OCI-LY7 (cell line): ENCODE data around the gene ZBTB7A. TPM values are rescaled to one million over a fixed set of nuclear protein-coding genes. Genes with fewer than 3 reads are reported as not detected.
"Not testable (repeated sequence)": the region's sequence is repeated elsewhere in the genome, so short reads cannot be mapped to it uniquely, and the experiment has no call there.

ENCODE experiments used
- BruUV-seq: library from RNA; stranded (reverse); fragments of 400-500 nt; replicated peaks from 2 replicates; lab custom pipeline; 2021; lab: Mats Ljungman, UMichigan
- CTCF ChIA-PET: fragments of 300-600 bp; sonication (Branson Sonifier 250); formaldehyde crosslinking; loops from one replicate; lab custom pipeline; 2022; ENCODE audit warnings: antibody characterized with exemption; ENCODE audit not compliant: unreplicated experiment; lab: Charles Lee
- POLR2A ChIA-PET: fragments of 300-600 bp; sonication (Branson Sonifier 250); formaldehyde crosslinking; loops from one replicate; lab custom pipeline; 2022; ENCODE audit warnings: antibody characterized with exemption; lab: Charles Lee
- DNase-seq: peaks from one replicate; pipeline ENCODE4 v3.0.0-alpha.2; 2015; ENCODE audit warnings: low spot score
- H2AFZ ChIP-seq: fragments of 200-600 bp; sonication (generic), shearing (Covaris generic); 2 replicates; pipeline ENCODE4 v1.6.1; 2014; ENCODE audit warnings: mild to moderate bottlenecking, antibody characterized with exemption, low read length, moderate library complexity
- H3K27ac ChIP-seq: fragments of 200-600 bp; sonication (generic); 2 replicates; pipeline ENCODE4 v1.5.1; 2014; ENCODE audit warnings: mixed run types, low read depth, mild to moderate bottlenecking, moderate library complexity, low read length, inconsistent platforms; ENCODE audit not compliant: poor library complexity, severe bottlenecking
- H3K36me3 ChIP-seq: fragments of 200-600 bp; sonication (generic); 2 replicates; pipeline ENCODE4 v1.6.1; 2014; ENCODE audit warnings: mild to moderate bottlenecking, antibody characterized with exemption, low read length, moderate library complexity, mixed read lengths; ENCODE audit not compliant: insufficient read depth
- H3K4me1 ChIP-seq: fragments of 200-600 bp; sonication (generic); 2 replicates; pipeline ENCODE4 v1.5.1; 2014; ENCODE audit warnings: mild to moderate bottlenecking, low read length; ENCODE audit not compliant: insufficient read depth, poor library complexity, severe bottlenecking
- H3K4me2 ChIP-seq: fragments of 200-600 bp; sonication (generic); 2 replicates; pipeline ENCODE4 v1.6.1; 2014; ENCODE audit warnings: mild to moderate bottlenecking, low read length
- H3K4me3 ChIP-seq: fragments of 200-600 bp; sonication (generic); 2 replicates; pipeline ENCODE4 v1.5.1; 2014; ENCODE audit warnings: mild to moderate bottlenecking, low read depth, low read length; ENCODE audit not compliant: poor library complexity, severe bottlenecking
- H3K79me2 ChIP-seq: fragments of 200-600 bp; sonication (generic); 2 replicates; pipeline ENCODE4 v1.6.1; 2016; ENCODE audit warnings: low read depth, mild to moderate bottlenecking, low read length, moderate library complexity, mixed read lengths; ENCODE audit not compliant: insufficient read depth
- H3K9me2 ChIP-seq: fragments of 200-600 bp; sonication (generic); 2 replicates; pipeline ENCODE4 v1.6.1; 2016; ENCODE audit warnings: mild to moderate bottlenecking, low read length, mixed read lengths; ENCODE audit not compliant: insufficient read depth
- H3K9me3 ChIP-seq: fragments of 200-600 bp; sonication (generic); 2 replicates; pipeline ENCODE4 v1.6.1; 2014; ENCODE audit warnings: mild to moderate bottlenecking, mixed run types, low read length, mixed read lengths
- H4K20me1 ChIP-seq: fragments of 200-600 bp; sonication (generic); 2 replicates; pipeline ENCODE4 v1.6.1; 2014; ENCODE audit warnings: mild to moderate bottlenecking, antibody characterized with exemption, low read length, moderate library complexity, mixed read lengths; ENCODE audit not compliant: insufficient read depth
- CTCF ChIP-seq: fragments of 200-600 bp; sonication (generic); conservative IDR thresholded peaks from 2 replicates; pipeline ENCODE4 v1.5.1; 2014; ENCODE audit warnings: mild to moderate bottlenecking, antibody characterized with exemption, low read length, moderate library complexity, mixed read lengths
- EZH2phosphoT487 ChIP-seq: fragments of 200-600 bp; sonication (generic); IDR thresholded peaks from 2 replicates; pipeline ENCODE4 v1.6.1; 2018; ENCODE audit warnings: low read depth, borderline replicate concordance, mild to moderate bottlenecking, mixed run types, antibody characterized with exemption, low read length, moderate library complexity, mixed read lengths
- intact Hi-C: fragments of 100-400 bp; cut with micrococcal nuclease; formaldehyde crosslinking; loops from one replicate; pipeline ENCODE4 v1.10.0; 2022; ENCODE audit not compliant: unreplicated experiment
- total RNA-seq, 2 experiments: library from RNA; depleted of rRNA in 1 of 2; stranded (reverse); fragments of >200 nt in 1 of 2; shearing (Covaris generic) in 1 of 2; gene quantifications; 2 replicates each; pipeline ENCODE4 v1.2.3, GENCODE V29; 2014 to 2022

The ZBTB7A gene
- total RNA-seq, 2 experiments from 2014 or later, result 17.2 to 29.3 TPM

GRCh38 chr19:4012092-4012974 lies 54.4 kb downstream of the ZBTB7A start:
- Histone ChIP-seq H3K27ac (no peak overlapping the region), H2AFZ (no peak overlapping the region), H4K20me1 (peaks cover 8% of the 10 kb centered on the region), H3K4me3 (no peak overlapping the region), H3K9me3 (no peaks in the 10 kb centered on the region), H3K36me3 (peaks cover 40% of the 10 kb centered on the region), H3K4me1 (peaks cover 11% of the 10 kb centered on the region), H3K4me2 (no peak overlapping the region), H3K79me2 (peaks cover 21% of the 10 kb centered on the region; the same call in 1 of the 2 replicates), H3K9me2 (no peaks in the 10 kb centered on the region)
- TF ChIP-seq EZH2phosphoT487, result no peak
- intact Hi-C loops, result no loop called here
- ChIA-PET POLR2A (no interaction called here), CTCF (no interaction called here)
- BruUV-seq, result no TSS peak
- DNase-seq, result no peak

GRCh38 chr19:4011430-4011829 lies 55.3 kb downstream of the ZBTB7A start:
- H2AFZ ChIP-seq, H3K27ac ChIP-seq, H4K20me1 ChIP-seq, CTCF ChIA-PET, POLR2A ChIA-PET, DNase-seq, intact Hi-C loops, H3K9me2 ChIP-seq, H3K4me3 ChIP-seq, H3K4me2 ChIP-seq, BruUV-seq, H3K9me3 ChIP-seq: not testable (repeated sequence)
- Histone ChIP-seq H3K79me2 (peaks cover 24% of the 10 kb centered on the region; the same call in 1 of the 2 replicates), H3K36me3 (peaks cover 36% of the 10 kb centered on the region), H3K4me1 (peaks cover 13% of the 10 kb centered on the region)

- Histone ChIP-seq H3K9me2 (no peaks in the 10 kb centered on the region), H4K20me1 (peaks cover 8% of the 10 kb centered on the region), H3K4me3 (no peak overlapping the region), H3K4me2 (no peak overlapping the region), H3K27ac (no peak overlapping the region), H3K36me3 (peaks cover 31% of the 10 kb centered on the region), H2AFZ (no peak overlapping the region), H3K9me3 (no peaks in the 10 kb centered on the region), H3K4me1 (peaks cover 14% of the 10 kb centered on the region), H3K79me2 (peaks cover 26% of the 10 kb centered on the region; the same call in 1 of the 2 replicates)
- DNase-seq, result no peak
- intact Hi-C loops, result no loop called here
- no TSS peak for BruUV-seq
- POLR2A ChIA-PET, result no interaction called here
- no peak for TF ChIP-seq EZH2phosphoT487
- TF ChIP-seq CTCF, result no peak
- CTCF ChIA-PET, result no interaction called here
Observed at GRCh38 chr19:4010808-4011110, 55.9 kb downstream of the ZBTB7A start.
